SK-N-MC (cell line): ENCODE data around the gene MAPKAPK3.

Source experiments
- EZH2 ChIP-seq: fragments of 200-600 bp; sonication (generic); IDR thresholded peaks from one replicate; pipeline ENCODE4 v1.6.1; 2017; ENCODE audit warnings: antibody characterized with exemption
- FOXP2 ChIP-seq: optimal IDR thresholded peaks from 2 replicates; pipeline ENCODE3; 2011; ENCODE audit warnings: mild to moderate bottlenecking, moderate library complexity; ENCODE audit not compliant: insufficient read depth; ENCODE audit errors: extremely low read length, control extremely low read depth
- POLR2AphosphoS5 ChIP-seq: IDR thresholded peaks from 2 replicates; pipeline ENCODE4 v1.6.1; 2012; ENCODE audit warnings: mild to moderate bottlenecking, low read depth, low read length, borderline replicate concordance

DNA sequence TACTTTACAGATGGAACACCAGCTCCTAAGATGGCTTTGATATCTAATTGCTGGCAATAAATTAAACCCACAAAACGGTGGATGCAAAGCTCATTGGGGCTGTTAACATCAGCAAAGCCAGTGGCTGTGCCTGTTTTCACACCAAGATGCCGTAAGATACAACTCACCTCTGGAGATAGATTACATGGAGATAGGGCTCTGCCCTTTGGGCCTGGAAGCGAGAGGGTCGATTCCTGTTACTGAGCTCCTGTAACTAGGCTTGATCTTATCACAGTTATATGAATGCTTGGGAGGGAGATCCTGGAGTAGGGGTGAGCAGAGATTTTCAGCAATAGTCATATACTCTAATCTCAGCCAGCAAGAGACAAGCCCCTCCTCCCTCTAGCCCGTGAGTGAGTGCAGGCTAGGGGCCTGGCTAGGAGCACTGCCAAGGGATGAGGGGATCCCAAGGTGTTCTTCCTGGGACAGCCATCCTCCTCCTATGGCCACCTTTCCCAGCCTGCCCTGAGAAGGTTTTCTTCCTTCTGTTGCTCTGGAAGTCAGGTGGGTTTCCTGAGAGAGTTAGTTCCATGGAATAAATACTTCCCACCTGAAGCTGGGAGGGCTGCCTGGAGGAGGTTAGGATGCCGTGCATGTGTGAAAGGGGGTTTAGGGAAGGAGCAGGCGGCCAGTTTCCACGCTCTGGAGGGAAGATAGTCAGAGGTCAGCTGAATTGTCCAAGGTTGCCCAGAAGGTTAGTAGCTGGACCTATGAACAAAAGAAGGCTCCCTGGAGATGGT lies 39.7 kb downstream of the MAPKAPK3 start:
- TF ChIP-seq POLR2AphosphoS5 (no peak), EZH2 (no peak), FOXP2 (no peak)
